Fibroblast of lung (primary cell): Measurements from ENCODE around the gene DEPDC5.

Source experiments
- CTCF ChIP-seq, 2 donors: IDR thresholded peaks in 1 of 2; conservative IDR thresholded peaks in 1 of 2; 1 replicate in 1 of 2; 2 replicates in 1 of 2; pipeline ENCODE4 v1.5.1; 2011 to 2012; ENCODE audit warnings: low read length in 2 of 2, control low read depth in 1 of 2, inconsistent platforms in 1 of 2, low read depth in 1 of 2, mild to moderate bottlenecking in 1 of 2
- EZH2 ChIP-seq: IDR thresholded peaks from 2 replicates; pipeline ENCODE4 v1.5.1; 2012; ENCODE audit warnings: low read length, control low read depth, mild to moderate bottlenecking; ENCODE audit errors: missing control alignments

GRCh38 chr22:31846161-31847115 is 92.6 kb downstream of the DEPDC5 start:
- TF ChIP-seq CTCF (conservative IDR thresholded peaks at IDR 0.05 in 1 of 2, IDR thresholded peaks at IDR 0.05 in 1 of 2; ENCODE audit: low read depth in 1 of 2, low read length in 2 of 2) (peak; percentile 29 to 30), EZH2 (no peak)
